Muscle of arm (tissue), 14 donors: Measurements from ENCODE around the gene RP2. TPM values are rescaled to one million over a fixed set of nuclear protein-coding genes. Genes with fewer than 3 reads are reported as not detected.
A peak's percentile ranks its signal among the peaks of the same experiment; 100 is the strongest.

ENCODE experiments used
- DNase-seq: peaks from one replicate; pipeline ENCODE4 v3.0.0-alpha.2; 2013
- long read RNA-seq, 11 donors: transcript quantifications; one replicate each; lab custom pipeline, GENCODE V29; 2026
- polyA plus RNA-seq, 12 donors: library from polyadenylated mRNA; unstranded; fragments of 120-200 nt; gene quantifications; one replicate each; pipeline ENCODE4 v1.2.1, GENCODE V29; 2013; ENCODE audit not compliant: insufficient read length in 12 of 12

RP2 gene
- 10 to 100 TPM in 5 of 12 donors, 1 to 10 TPM in 6, not detected in 1; 7.2 to 12.1 (median 9.4) TPM for polyA plus RNA-seq
- long read RNA-seq, donor 1, partial matches to known transcripts = 0 of 1 reads
- long read RNA-seq, donor 1, other reads (novel, unspliced or antisense) = 0 of 1 reads
- long read RNA-seq, donor 2, partial matches to known transcripts = 0 of 1 reads
- long read RNA-seq, donor 2, other reads (novel, unspliced or antisense) = 0 of 1 reads
- long read RNA-seq, donor 3, partial matches to known transcripts = 0 of 1 reads
- long read RNA-seq, donor 3, other reads (novel, unspliced or antisense) = 0 of 1 reads
- long read RNA-seq, donor 4, partial matches to known transcripts = 0 of 1 reads
- long read RNA-seq, donor 4, other reads (novel, unspliced or antisense) = 0 of 1 reads
- long read RNA-seq, donor 5, transcript RP2-201 (5 exons, 3,803 nt) = major isoform, 6 of 11 reads
- long read RNA-seq, donor 5, partial matches to known transcripts = 5 of 11 reads
- long read RNA-seq, donor 5, other reads (novel, unspliced or antisense) = 0 of 11 reads
- long read RNA-seq, donor 6, partial matches to known transcripts = 0 of 1 reads
- long read RNA-seq, donor 6, other reads (novel, unspliced or antisense) = 0 of 1 reads
- long read RNA-seq, donor 7, partial matches to known transcripts = 0 of 2 reads
- long read RNA-seq, donor 7, other reads (novel, unspliced or antisense) = 0 of 2 reads
- long read RNA-seq, donor 8, partial matches to known transcripts = 0 of 3 reads
- long read RNA-seq, donor 8, other reads (novel, unspliced or antisense) = 0 of 3 reads
- long read RNA-seq, donor 9, partial matches to known transcripts = 11 of 11 reads
- long read RNA-seq, donor 9, other reads (novel, unspliced or antisense) = 0 of 11 reads
- long read RNA-seq, donor 10, partial matches to known transcripts = 0 of 2 reads
- long read RNA-seq, donor 10, other reads (novel, unspliced or antisense) = 0 of 2 reads
- long read RNA-seq, donor 11, transcript RP2-201 (5 exons, 3,803 nt) = major isoform, 5 of 5 reads
- long read RNA-seq, donor 11, partial matches to known transcripts = 0 of 5 reads
- long read RNA-seq, donor 11, other reads (novel, unspliced or antisense) = 0 of 5 reads

DNA sequence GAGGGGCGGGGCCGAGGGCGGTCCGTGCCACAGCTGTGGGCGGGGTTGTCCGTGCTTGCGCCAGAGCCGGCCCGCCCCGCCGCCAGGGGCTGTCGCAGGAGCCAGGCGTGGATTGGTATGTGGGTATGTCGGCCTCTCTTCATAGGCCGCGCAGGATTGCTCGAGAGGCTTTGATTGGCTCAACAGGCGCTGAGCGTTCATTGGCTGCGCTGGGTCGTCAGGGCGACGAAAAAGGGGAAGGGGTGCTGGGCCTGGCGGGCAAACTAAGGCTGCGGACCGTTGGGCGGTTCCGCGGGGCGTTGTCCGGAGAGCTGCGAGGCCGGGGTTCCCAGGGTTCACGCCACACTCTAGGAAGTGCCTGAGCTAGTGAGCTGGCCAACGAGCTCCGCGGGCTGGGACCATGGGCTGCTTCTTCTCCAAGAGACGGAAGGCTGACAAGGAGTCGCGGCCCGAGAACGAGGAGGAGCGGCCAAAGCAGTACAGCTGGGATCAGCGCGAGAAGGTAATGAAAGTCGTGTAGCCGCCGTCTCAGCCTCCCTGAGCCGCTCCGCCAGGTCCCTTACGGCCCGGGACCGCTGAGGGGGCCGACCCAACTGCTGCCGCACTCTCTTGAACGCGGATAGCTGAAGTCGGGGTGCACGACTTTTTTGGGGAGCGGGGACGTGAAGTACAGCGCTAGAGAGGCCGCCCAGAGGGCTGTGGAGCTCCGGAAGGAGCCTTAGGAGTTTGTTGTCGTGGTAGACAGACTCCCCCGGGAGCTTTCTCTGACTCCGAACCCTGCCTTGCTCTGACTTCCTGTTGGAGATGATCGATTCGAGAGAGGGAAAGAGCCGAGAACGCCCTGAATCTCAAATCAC lies at the start of gene RP2:
Gene RP2, plus strand, starts transcription at position 343 of the 857 bp plus-strand sequence. Its CDS starts 58 bp downstream, at position 401.
- peak; percentile 90 for DNase-seq

GRCh38 chrX:46788902-46789301 lies 47.9 kb upstream of the RP2 start:
- no peak for DNase-seq

- DNase-seq = no peak
Measured at GRCh38 chrX:46791927-46792809, 44.7 kb upstream of the RP2 start.

DNA sequence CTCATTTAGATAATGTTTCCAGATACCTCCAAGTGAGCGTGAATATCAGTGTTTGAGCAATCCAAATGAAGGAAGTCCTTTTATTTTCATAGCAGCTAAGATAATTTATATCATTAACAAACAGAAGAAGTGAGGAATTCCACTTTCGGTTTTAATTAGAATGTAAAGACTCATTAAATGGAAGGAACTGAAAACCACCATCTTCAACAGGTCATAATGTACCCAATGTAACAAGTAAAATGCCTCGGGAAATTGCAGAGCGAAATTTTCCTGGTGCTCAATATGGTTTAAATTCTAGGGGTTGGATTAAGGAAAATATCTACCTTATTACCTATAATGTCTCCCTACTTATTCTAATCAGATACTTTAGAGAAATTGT lies 44.0 kb upstream of the RP2 start:
- DNase-seq = no peak

DNA sequence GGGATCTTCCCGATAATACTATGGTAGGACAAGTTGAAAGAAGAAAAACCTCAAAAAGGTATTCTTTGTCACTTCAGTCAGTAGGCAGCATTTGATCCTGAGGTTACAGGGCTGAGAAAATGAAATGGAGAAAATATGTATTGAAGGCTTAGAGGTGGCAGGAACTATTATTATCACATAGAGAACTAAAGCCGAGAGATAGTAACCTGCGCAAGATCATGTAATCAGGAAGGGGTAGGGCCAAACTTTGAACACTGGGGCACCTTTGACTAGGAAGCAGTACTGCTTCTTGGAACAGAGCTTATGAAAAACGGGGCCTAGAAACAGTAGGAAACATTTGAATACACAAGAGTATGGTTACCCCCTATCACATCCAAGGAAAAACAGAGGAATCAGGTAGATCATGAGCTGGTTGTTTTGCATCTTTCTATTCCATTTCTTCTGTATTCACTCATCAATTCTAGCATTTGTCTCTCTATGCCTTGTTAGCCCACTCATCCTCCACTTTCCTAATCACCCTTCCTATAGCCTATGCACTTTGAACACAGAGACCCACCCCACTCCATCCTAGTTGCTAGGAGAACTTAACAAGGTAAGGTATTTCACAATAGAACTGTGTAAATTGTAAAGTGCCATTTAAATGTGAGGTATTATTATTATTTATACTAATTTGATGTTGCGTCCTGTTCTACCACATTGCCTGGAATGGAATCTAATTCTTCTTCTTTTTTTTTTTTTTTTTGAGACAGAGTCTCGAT lies 43.3 kb upstream of the RP2 start:
- no peak for DNase-seq

GRCh38 chrX:46796574-46797191 lies 40.2 kb upstream of the RP2 start:
- DNase-seq = peak; percentile 48

DNA sequence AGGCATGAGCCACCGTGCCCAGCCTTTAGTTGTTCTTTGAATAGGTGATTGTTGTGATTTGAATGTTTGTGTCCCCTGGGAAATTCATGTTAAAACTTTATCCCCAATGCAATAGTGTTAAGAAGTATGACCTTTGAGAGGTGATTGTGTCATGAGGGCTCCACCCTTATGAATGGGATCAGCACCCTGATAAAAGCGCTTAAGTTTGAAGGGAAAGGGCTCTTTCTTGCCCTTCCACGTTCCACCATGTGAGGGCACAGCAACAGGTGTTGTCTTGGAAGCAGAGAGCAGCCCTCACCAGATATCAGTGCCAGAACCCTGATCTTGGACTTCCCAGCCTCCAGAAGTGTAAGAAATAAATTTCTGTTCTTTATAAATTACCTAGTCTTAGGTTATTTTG lies 33.7 kb upstream of the RP2 start:
- no peak for DNase-seq

- DNase-seq = no peak
Measured at GRCh38 chrX:46805270-46805669, 31.6 kb upstream of the RP2 start.

DNA sequence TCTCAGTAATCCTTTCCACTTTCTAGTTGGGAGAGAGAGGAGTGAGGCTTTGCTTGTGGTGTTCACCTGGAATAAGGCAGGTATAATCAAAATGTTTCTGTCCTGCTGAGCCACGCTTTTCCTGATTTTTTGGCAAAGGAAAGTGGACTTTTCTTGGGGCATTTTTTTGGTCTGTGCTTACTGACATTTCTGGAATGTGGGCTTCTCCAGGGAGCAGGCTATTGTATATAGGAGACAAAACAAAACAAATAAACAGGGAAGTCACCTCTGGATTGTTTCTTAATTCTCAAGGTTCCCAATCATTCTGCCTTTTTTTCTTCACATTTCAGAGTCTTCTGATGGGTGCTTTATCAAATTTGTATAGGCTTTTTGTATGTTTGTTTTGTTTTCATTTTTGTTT lies 25.7 kb upstream of the RP2 start:
- DNase-seq = no peak

DNA sequence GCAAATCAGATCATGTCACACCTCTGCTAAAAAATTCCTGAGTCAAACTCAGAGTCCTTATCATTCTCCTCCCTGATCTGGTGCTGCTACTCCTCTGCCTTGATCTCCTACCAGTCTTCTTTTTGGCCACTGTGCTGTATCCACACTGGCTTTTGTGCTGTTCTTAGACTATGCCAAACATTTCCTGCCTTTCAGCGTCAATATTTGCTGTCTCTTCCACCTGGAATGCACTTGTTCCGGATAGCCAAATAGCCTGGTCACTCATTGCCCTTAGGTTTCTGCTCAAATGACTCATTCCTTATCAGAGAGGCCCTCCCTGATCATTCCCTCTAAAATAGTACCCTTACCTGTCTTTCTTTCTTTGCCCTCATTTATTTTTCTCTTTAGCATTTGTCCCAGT lies 24.4 kb upstream of the RP2 start:
- no peak for DNase-seq

GRCh38 chrX:46814966-46815365 lies 21.9 kb upstream of the RP2 start:
- no peak for DNase-seq

DNA sequence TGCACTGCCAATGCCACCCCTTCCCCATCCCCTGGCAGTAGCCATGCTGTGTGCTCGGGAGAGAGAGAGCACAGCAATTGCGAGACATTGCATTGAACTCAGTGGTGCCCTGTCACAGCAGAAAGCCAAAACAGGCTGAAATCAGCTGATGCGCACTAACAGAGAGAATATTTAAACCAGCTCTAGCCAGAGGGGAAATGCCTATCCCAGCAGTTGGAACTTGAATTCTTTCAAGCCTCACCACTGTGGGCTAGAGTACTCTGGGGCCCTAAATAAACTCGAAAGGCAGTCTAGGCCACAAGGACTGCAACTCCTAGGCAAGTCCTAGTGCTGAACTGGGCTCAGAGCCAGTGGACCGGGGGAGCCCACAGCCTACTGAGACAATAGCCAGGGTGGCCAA lies 17.7 kb upstream of the RP2 start:
- DNase-seq = no peak

- no peak for DNase-seq
Measured at GRCh38 chrX:46820391-46821100, 16.3 kb upstream of the RP2 start.

- DNase-seq = no peak
Measured at GRCh38 chrX:46823481-46823880, 13.4 kb upstream of the RP2 start.

- DNase-seq = no peak
Measured at GRCh38 chrX:46831765-46832327, 5.0 kb upstream of the RP2 start.

DNA sequence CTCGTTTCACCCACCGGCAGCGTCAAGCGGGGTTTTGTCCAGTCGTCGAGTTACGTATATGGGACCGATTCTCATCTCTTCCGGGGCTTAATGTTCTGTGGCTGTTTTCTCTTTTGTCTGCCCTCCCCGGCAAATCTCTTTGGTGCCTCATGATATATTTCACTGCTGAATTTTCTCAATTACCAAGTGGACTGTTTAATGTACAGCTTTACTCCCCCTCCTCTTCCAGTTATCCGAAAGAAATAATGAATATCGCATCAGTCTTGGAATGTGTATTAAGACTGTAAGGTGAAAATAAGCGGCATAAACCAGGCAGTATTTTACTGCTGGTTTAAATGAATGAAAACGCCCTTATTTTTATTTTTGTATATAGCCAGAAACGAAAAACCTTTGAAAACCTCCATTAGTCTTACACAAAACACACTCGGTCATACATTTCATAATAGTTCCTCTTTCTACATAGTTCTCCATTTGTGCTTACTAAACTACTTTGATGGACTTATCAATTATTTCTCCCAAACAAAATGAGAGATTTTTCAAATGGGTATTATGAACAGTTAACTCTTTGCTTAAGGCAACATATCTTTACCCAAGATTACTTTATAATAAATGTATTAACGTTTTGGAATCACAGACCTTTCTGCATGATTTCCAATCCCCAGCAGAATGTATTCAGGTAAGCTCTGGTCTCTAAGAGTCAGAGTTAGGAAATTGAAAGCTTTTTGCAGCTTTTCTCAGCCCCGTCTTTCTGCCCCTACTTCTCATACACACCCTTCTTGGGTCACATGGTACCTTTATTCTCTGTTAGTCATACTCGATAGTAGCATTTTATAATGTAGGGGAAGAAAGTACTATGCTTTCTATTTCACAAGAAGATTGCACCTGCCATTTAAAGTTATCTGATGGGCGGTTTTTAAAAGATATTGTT lies 979 bp downstream of the RP2 start:
- DNase-seq = no peak

DNA sequence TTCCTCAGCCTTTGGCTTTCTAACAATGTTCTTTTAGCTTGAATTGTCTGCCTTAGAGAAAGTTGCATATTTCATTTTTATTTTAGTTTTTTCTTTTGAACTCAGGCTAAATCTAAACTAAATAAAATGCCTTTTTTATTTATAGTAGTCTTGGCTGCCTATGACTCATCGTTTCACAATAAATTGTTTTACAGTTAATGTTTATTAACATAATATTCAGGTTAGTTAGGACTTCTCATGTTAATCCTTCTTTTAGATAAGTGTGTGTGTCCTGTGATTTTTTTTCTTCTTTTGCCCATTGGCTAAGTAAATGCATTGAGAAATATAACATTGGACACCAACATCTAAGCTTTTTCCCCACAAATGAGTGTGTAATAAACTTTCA lies 1.6 kb downstream of the RP2 start:
- no peak for DNase-seq
